Measurements from ENCODE around the gene KIAA0930.

DNA sequence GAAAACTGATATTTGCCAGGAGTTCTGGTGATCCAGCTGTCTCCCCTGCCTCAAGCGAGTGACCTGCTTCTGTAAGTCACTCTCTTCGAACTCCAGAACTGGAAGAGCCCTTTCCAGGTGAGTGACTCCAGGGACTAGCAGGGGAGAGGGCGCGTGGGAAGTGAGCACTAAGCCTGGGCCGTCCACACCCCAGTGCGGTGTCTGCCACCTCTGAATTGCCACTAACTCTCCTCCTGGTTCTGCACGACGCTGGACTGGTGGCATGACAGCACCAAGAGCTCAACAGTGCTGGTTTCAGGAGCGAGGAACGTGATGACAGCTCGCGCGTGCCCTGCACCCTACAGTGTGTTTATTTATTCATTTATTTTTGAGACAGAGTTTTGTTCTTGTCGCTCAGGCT lies 22.9 kb downstream of the KIAA0930 start:
- TF ChIP-seq, protein P1, sequence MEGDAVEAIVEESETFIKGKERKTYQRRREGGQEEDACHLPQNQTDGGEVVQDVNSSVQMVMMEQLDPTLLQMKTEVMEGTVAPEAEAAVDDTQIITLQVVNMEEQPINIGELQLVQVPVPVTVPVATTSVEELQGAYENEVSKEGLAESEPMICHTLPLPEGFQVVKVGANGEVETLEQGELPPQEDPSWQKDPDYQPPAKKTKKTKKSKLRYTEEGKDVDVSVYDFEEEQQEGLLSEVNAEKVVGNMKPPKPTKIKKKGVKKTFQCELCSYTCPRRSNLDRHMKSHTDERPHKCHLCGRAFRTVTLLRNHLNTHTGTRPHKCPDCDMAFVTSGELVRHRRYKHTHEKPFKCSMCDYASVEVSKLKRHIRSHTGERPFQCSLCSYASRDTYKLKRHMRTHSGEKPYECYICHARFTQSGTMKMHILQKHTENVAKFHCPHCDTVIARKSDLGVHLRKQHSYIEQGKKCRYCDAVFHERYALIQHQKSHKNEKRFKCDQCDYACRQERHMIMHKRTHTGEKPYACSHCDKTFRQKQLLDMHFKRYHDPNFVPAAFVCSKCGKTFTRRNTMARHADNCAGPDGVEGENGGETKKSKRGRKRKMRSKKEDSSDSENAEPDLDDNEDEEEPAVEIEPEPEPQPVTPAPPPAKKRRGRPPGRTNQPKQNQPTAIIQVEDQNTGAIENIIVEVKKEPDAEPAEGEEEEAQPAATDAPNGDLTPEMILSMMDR (IDR thresholded peaks at IDR 0.05; ENCODE audit: insufficient read depth, low read length, poor library complexity, severe bottlenecking): no peak
- no peak for TF ChIP-seq EZH2phosphoT487 (conservative IDR thresholded peaks at IDR 0.05; ENCODE audit: low read length)
